ENCODE measurements around the gene PAPLN. TPM values are rescaled to one million over a fixed set of nuclear protein-coding genes. Genes with fewer than 3 reads are reported as not detected.

Gene PAPLN
- total RNA-seq, 4 donors from 2014 or later, result 15.4 to 82.6 (median 34.1) TPM

DNA sequence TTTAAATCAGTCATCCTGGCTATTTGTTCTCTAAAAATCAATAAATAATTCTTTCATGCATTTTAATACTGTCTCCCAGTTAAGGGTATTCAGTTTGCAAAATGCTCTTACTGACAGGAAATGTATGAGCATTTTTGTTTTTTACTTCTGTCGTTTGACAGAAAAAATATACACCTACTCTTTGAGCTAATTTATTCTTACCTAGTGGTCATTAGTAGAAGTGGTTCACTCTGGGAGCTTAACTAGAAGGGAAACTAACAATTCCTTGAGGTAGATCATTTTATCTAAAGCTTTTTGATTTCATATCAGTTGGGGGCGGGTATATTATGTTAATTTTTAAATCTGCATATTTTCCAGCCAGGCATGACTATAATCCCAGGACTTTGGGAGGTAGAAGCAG is 33.8 kb upstream of the PAPLN start:
- no peak for TF ChIP-seq CTCF (IDR thresholded peaks at IDR 0.05)
- DNase-seq (ENCODE audit: low spot score) (no peak), ATAC-seq (ENCODE audit: low FRiP score) (no peak)

GRCh38 chr14:73207615-73208014 is 29.7 kb upstream of the PAPLN start:
- ATAC-seq (ENCODE audit: low FRiP score) (no peak), DNase-seq (ENCODE audit: low spot score) (no peak)
- TF ChIP-seq CTCF (IDR thresholded peaks at IDR 0.05), result no peak

DNA sequence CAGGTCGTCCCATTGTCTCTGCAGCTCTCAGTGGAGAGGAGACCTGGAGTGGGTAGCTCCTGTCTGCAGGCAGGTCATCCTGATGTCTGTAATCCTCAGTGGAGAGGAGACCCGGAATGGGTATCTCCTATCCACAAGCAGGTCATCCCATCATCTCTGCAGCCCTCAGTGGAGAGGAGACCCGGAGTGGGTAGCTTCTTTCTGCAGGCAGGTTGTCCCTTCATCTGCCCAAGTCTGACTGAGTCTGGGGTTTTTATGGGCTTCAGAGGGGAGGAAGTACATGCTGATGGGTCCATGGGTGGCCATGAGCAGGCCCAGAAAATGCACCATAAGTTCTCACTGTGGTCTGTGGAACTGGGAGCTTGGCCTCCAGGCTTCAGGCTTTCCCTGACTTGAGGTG is 28.9 kb upstream of the PAPLN start:
- ATAC-seq (ENCODE audit: low FRiP score) (no peak), DNase-seq (ENCODE audit: low spot score) (no peak)
- TF ChIP-seq CTCF (IDR thresholded peaks at IDR 0.05), result no peak

GRCh38 chr14:73208846-73209245 is 28.5 kb upstream of the PAPLN start:
- ATAC-seq (ENCODE audit: low FRiP score), result no peak
- TF ChIP-seq CTCF (IDR thresholded peaks at IDR 0.05), result no peak
- no peak for DNase-seq (ENCODE audit: low spot score)

DNA sequence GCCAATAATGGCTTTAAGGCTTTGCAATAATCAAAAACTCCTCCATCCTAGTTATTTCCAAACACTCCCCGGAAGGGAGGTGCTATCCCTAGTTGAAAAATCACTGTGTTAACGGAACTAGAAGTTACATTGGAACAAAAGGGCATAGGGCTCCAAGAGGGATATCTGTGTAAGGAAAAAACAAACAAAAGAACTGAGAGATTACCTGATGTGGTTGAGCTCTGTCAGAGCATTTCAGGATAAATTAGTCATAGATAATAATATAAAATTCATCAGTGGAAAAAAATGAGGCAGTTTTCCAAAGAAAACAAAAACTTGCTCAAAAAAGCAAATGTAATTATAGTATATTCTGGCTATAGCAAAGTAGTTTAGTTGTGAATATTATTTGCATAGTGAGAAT is 27.4 kb upstream of the PAPLN start:
- no peak for DNase-seq (ENCODE audit: low spot score)
- ATAC-seq (ENCODE audit: low FRiP score), result peak; percentile 70
- no peak for TF ChIP-seq CTCF (IDR thresholded peaks at IDR 0.05)

DNA sequence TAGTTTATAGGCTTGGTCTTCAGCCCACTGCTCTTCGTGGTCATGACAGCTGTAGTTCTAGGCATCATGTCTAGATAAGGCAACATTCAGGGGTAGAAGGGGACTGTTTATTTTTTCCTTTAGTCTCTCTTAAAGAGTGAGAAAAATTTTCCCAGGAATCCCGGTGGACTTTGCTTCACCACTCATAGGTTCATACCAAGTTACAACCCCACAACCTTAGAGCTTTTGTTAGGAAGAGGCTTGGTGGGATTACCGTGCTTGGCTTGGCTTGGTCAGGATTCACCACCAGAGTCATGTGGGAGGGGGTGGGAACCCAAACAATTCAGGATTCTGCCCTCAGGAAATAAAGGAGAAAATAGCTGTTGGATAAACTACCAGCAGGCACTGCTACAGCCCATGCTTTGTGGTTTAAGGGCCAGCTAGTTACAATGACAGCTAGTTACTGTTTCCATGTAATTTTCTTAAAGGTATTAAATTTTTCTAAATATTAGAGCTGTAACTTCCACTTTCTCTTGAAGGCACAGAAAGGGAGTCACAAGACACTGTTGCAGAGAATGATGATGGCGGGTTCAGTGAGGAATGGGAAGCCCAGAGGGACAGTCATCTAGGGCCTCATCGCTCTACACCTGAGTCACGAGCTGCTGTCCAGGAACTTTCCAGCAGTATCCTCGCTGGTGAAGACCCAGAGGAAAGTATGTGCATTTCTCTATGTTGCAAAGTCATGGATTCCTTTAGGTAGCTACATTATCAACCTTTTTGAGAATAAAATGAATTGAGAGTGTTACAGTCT is 25.9 kb upstream of the PAPLN start:
- no peak for ATAC-seq (ENCODE audit: low FRiP score)
- no peak for TF ChIP-seq CTCF (IDR thresholded peaks at IDR 0.05)

DNA sequence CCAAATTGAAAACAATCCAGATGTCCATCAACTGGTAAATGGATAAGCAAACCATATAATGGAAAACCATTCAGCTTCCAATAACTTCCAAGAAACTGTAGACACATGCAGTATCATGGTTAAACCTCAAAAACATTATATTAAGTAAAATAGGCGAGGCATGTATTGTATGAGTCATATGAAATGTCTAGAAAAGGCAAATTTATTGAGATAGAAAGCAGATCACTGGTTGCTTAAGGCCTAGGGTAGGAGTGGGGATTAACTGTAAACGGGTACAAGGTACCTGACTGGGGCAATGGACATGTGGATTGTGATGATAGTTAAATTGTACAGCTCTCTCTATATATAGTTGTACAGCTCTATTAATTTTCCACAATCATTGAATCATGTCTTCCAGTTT is 21.3 kb upstream of the PAPLN start:
- no peak for TF ChIP-seq CTCF (IDR thresholded peaks at IDR 0.05)
- peak; percentile 25 for ATAC-seq (ENCODE audit: low FRiP score)

More for the DNA sequence above, 25.9 kb upstream of the PAPLN start:
- DNase-seq (ENCODE audit: low spot score), result no peak

More for the DNA sequence above, 21.3 kb upstream of the PAPLN start:
- DNase-seq (ENCODE audit: low spot score), result no peak
